Astrocyte (in vitro differentiated cells and primary cell): ENCODE measurements around the gene PCDHB11.
"Not testable (repeated sequence)": the region's sequence is repeated elsewhere in the genome, so short reads cannot be mapped to it uniquely, and the experiment has no call there.

ENCODE experiments used
- EZH2 ChIP-seq: IDR thresholded peaks from 2 replicates; pipeline ENCODE4 v1.6.1; 2012; ENCODE audit warnings: mild to moderate bottlenecking, low read length, inconsistent platforms; ENCODE audit not compliant: insufficient read depth
- TF ChIP-seq, protein P1 (sequence below): IDR thresholded peaks from 2 replicates; pipeline ENCODE4 v1.5.1; 2011; ENCODE audit warnings: low read depth, mild to moderate bottlenecking, inconsistent platforms, low read length, moderate library complexity; ENCODE audit not compliant: insufficient read depth

- TF ChIP-seq, protein P1, sequence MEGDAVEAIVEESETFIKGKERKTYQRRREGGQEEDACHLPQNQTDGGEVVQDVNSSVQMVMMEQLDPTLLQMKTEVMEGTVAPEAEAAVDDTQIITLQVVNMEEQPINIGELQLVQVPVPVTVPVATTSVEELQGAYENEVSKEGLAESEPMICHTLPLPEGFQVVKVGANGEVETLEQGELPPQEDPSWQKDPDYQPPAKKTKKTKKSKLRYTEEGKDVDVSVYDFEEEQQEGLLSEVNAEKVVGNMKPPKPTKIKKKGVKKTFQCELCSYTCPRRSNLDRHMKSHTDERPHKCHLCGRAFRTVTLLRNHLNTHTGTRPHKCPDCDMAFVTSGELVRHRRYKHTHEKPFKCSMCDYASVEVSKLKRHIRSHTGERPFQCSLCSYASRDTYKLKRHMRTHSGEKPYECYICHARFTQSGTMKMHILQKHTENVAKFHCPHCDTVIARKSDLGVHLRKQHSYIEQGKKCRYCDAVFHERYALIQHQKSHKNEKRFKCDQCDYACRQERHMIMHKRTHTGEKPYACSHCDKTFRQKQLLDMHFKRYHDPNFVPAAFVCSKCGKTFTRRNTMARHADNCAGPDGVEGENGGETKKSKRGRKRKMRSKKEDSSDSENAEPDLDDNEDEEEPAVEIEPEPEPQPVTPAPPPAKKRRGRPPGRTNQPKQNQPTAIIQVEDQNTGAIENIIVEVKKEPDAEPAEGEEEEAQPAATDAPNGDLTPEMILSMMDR: not testable (repeated sequence)
- TF ChIP-seq EZH2: not testable (repeated sequence)
Measured at GRCh38 chr5:141213656-141214339, 14.4 kb downstream of the PCDHB11 start, which contains the start of gene PCDHB13.
